Mesenchymal stem cell (in vitro differentiated cells and primary cell): ENCODE measurements around the gene RNF31.
"Not testable (repeated sequence)": the region's sequence is repeated elsewhere in the genome, so short reads cannot be mapped to it uniquely, and the experiment has no call there.

ENCODE experiments used
- DNase-seq: peaks from one replicate; pipeline ENCODE4 v3.0.0-alpha.2; 2013
- H2AFZ ChIP-seq: one replicate; pipeline ENCODE4 v1.6.1; 2013; ENCODE audit warnings: low read depth, mild to moderate bottlenecking, control low read depth, inconsistent platforms, low read length, moderate library complexity
- H2AK5ac ChIP-seq: 2 replicates; pipeline ENCODE4 v1.6.1; 2013; ENCODE audit warnings: low read length, moderate library complexity, mild to moderate bottlenecking, inconsistent platforms; ENCODE audit not compliant: severe bottlenecking
- H2BK120ac ChIP-seq: one replicate; pipeline ENCODE4 v1.6.1; 2013; ENCODE audit warnings: low read depth, mild to moderate bottlenecking, inconsistent platforms, low read length, moderate library complexity
- H2BK12ac ChIP-seq, 2 experiments: one replicate each; pipeline ENCODE4 v1.6.1; 2013; ENCODE audit warnings: inconsistent platforms in 2 of 2, low read length in 2 of 2, mild to moderate bottlenecking in 2 of 2, moderate library complexity in 2 of 2, control low read depth in 1 of 2
- H2BK15ac ChIP-seq: one replicate; pipeline ENCODE4 v1.6.1; 2013; ENCODE audit warnings: mild to moderate bottlenecking, low read depth, inconsistent platforms; ENCODE audit not compliant: poor library complexity, severe bottlenecking
- H2BK5ac ChIP-seq: 2 replicates; pipeline ENCODE4 v1.6.1; 2013; ENCODE audit warnings: low read depth, mild to moderate bottlenecking, low read length, control low read depth, inconsistent platforms; ENCODE audit not compliant: poor library complexity, severe bottlenecking
- H3K14ac ChIP-seq, 2 experiments: one replicate each; pipeline ENCODE4 v1.6.1; 2013; ENCODE audit warnings: inconsistent platforms in 2 of 2, low read length in 2 of 2, control low read depth in 1 of 2, mild to moderate bottlenecking in 1 of 2, moderate library complexity in 1 of 2
- H3K18ac ChIP-seq, 2 experiments: one replicate each; pipeline ENCODE4 v1.6.1; 2013; ENCODE audit warnings: inconsistent platforms in 2 of 2, low read length in 2 of 2, control low read depth in 1 of 2, low read depth in 1 of 2, mild to moderate bottlenecking in 1 of 2
- H3K23ac ChIP-seq, 2 experiments: one replicate each; pipeline ENCODE4 v1.6.1; 2013; ENCODE audit warnings: inconsistent platforms in 2 of 2, low read length in 2 of 2, mild to moderate bottlenecking in 2 of 2, moderate library complexity in 2 of 2, control low read depth in 1 of 2
- H3K27ac ChIP-seq: 2 replicates; pipeline ENCODE4 v1.5.1; 2013; ENCODE audit warnings: mild to moderate bottlenecking, moderate library complexity, low read length, control low read depth, inconsistent platforms; ENCODE audit not compliant: poor library complexity, severe bottlenecking
- H3K27me3 ChIP-seq, 2 experiments: 2 replicates each; pipeline versions ENCODE4 v1.6.1 to v1.7.0; 2013; ENCODE audit warnings: low read length in 2 of 2, mild to moderate bottlenecking in 2 of 2, moderate library complexity in 2 of 2, control low read depth in 1 of 2, inconsistent platforms in 1 of 2; ENCODE audit not compliant: control insufficient read depth in 1 of 2, insufficient read depth in 1 of 2
- H3K36me3 ChIP-seq, 2 experiments: 2 replicates each; pipeline versions ENCODE4 v1.6.1 to v1.7.0; 2013; ENCODE audit warnings: low read length in 2 of 2, control low read depth in 1 of 2, inconsistent platforms in 1 of 2, low read depth in 1 of 2, mild to moderate bottlenecking in 1 of 2; ENCODE audit not compliant: insufficient read depth in 2 of 2, control insufficient read depth in 1 of 2
- H3K4ac ChIP-seq, 2 experiments: one replicate each; pipeline ENCODE4 v1.6.1; 2013; ENCODE audit warnings: inconsistent platforms in 2 of 2, low read length in 2 of 2, mild to moderate bottlenecking in 2 of 2, moderate library complexity in 2 of 2, control low read depth in 1 of 2, low read depth in 1 of 2
- H3K4me1 ChIP-seq: 2 replicates; pipeline ENCODE4 v1.6.1; 2013; ENCODE audit warnings: low read depth, low read length, control low read depth; ENCODE audit not compliant: control insufficient read depth, insufficient read depth
- H3K4me2 ChIP-seq: 2 replicates; pipeline ENCODE4 v1.6.1; 2013; ENCODE audit warnings: low read length, mild to moderate bottlenecking, inconsistent platforms; ENCODE audit not compliant: poor library complexity, severe bottlenecking
- H3K4me3 ChIP-seq, 2 experiments: 2 replicates each; pipeline versions ENCODE4 v1.5.1 to v1.7.0; 2013; ENCODE audit warnings: low read length in 2 of 2, mild to moderate bottlenecking in 2 of 2, control low read depth in 1 of 2, low read depth in 1 of 2; ENCODE audit not compliant: insufficient read depth in 1 of 2
- H3K79me1 ChIP-seq: replicated peaks from 2 replicates; pipeline ENCODE4 v1.6.1; 2013; ENCODE audit warnings: mild to moderate bottlenecking, control low read depth, low read length, inconsistent platforms; ENCODE audit not compliant: poor library complexity, severe bottlenecking
- H3K9ac ChIP-seq: 2 replicates; pipeline ENCODE4 v1.7.0; 2013; ENCODE audit warnings: mild to moderate bottlenecking, low read length, moderate library complexity
- H3K9me3 ChIP-seq: 2 replicates; pipeline ENCODE4 v1.7.0; 2013; ENCODE audit warnings: mild to moderate bottlenecking, low read length; ENCODE audit not compliant: control insufficient read depth
- H4K8ac ChIP-seq: one replicate; pipeline ENCODE4 v1.6.1; 2013; ENCODE audit warnings: inconsistent platforms, mild to moderate bottlenecking, low read length, moderate library complexity
- H4K91ac ChIP-seq: one replicate; pipeline ENCODE4 v1.6.1; 2013; ENCODE audit warnings: mild to moderate bottlenecking, low read length, inconsistent platforms
- WGBS: methylation state at CpG from one replicate; pipeline ENCODE4 v1.1.7; 2013; ENCODE audit warnings: mixed read lengths; 5-methylcytosine and 5-hydroxymethylcytosine counted together

The RNF31 gene

GRCh38 chr14:24105609-24106239 is 41.6 kb upstream of the RNF31 start:
- H3K4me1 ChIP-seq, H3K27ac ChIP-seq, H2BK15ac ChIP-seq, H2AK5ac ChIP-seq, H4K91ac ChIP-seq, H3K23ac ChIP-seq, H3K79me1 ChIP-seq, H2BK12ac ChIP-seq, H3K4ac ChIP-seq, H3K14ac ChIP-seq, H2BK120ac ChIP-seq, H3K27me3 ChIP-seq, H3K4me3 ChIP-seq, H3K18ac ChIP-seq, H2BK5ac ChIP-seq, H3K4me2 ChIP-seq, H4K8ac ChIP-seq, DNase-seq, H3K9ac ChIP-seq, H3K9me3 ChIP-seq, H2AFZ ChIP-seq: not testable (repeated sequence)
- peaks cover 10 to 12% of the 10 kb centered on the region in 2 experiments for H3K36me3 ChIP-seq
- 87% methylated on average over 8 of the region's 8 CpGs for WGBS

GRCh38 chr14:24106672-24107271 is 40.5 kb upstream of the RNF31 start:
- no peak overlapping the region for H2BK120ac ChIP-seq
- no peaks in the 10 kb centered on the region for H3K27me3 ChIP-seq
- H2AK5ac ChIP-seq: no peak overlapping the region
- peaks cover 10 to 12% of the 10 kb centered on the region in 2 experiments for H3K36me3 ChIP-seq
- H3K4me1 ChIP-seq: no peaks in the 10 kb centered on the region
- WGBS: 90% methylated on average over 2 of the region's 4 CpGs
- H3K4ac ChIP-seq: no peak overlapping the region
- no peak overlapping the region for H4K8ac ChIP-seq
- H3K14ac ChIP-seq: no peak overlapping the region
- H3K18ac ChIP-seq: no peak overlapping the region
- H3K27ac ChIP-seq: no peak overlapping the region
- no peak overlapping the region for H2BK12ac ChIP-seq
- peaks cover 1% of the 10 kb centered on the region for H3K79me1 ChIP-seq
- H3K23ac ChIP-seq: no peak overlapping the region
- H3K9ac ChIP-seq: no peak overlapping the region
- H3K9me3 ChIP-seq: no peaks in the 10 kb centered on the region
- H2BK5ac ChIP-seq: no peak overlapping the region
- H3K4me2 ChIP-seq: no peak overlapping the region
- no peak overlapping the region for H2AFZ ChIP-seq
- no peak for DNase-seq
- no peak overlapping the region for H4K91ac ChIP-seq
- H3K4me3 ChIP-seq: no peak overlapping the region
- H2BK15ac ChIP-seq: no peak overlapping the region

- Histone ChIP-seq H3K14ac (no peak overlapping the region), H3K27ac (no peak overlapping the region), H4K8ac (no peak overlapping the region), H3K4me1 (no peaks in the 10 kb centered on the region), H2BK5ac (no peak overlapping the region), H3K79me1 (peaks cover 1% of the 10 kb centered on the region), H3K4me2 (no peak overlapping the region), H3K9me3 (no peaks in the 10 kb centered on the region), H3K4ac (no peak overlapping the region), H4K91ac (no peak overlapping the region), H3K4me3 (no peak overlapping the region), H3K18ac (no peak overlapping the region), H2AFZ (no peak overlapping the region), H3K36me3 (peaks cover 4 to 5% of the 10 kb centered on the region in 2 experiments), H3K9ac (peak overlapping the region; percentile 25), H3K23ac (no peak overlapping the region), H2BK15ac (no peak overlapping the region), H2BK120ac (no peak overlapping the region), H2BK12ac (no peak overlapping the region), H2AK5ac (no peak overlapping the region), H3K27me3 (no peaks in the 10 kb centered on the region)
- DNase-seq: no peak
- 63% methylated on average over 4 of the region's 5 CpGs for WGBS
These were observed 38.9 kb upstream of the RNF31 start for GRCh38 chr14:24108336-24108874.

- Histone ChIP-seq H3K9me3 (no peaks in the 10 kb centered on the region), H3K9ac (no peak overlapping the region), H4K8ac (no peak overlapping the region), H3K4me1 (no peaks in the 10 kb centered on the region), H3K79me1 (peaks cover 1% of the 10 kb centered on the region), H2AFZ (no peak overlapping the region), H3K18ac (no peak overlapping the region), H3K4me3 (no peak overlapping the region), H2BK15ac (no peak overlapping the region), H3K36me3 (no peaks in the 10 kb centered on the region), H2BK12ac (no peak overlapping the region), H4K91ac (no peak overlapping the region), H2BK120ac (no peak overlapping the region), H3K23ac (no peak overlapping the region), H3K27ac (no peak overlapping the region), H3K4me2 (no peak overlapping the region), H3K27me3 (no peaks in the 10 kb centered on the region), H3K4ac (no peak overlapping the region), H3K14ac (no peak overlapping the region), H2AK5ac (no peak overlapping the region), H2BK5ac (no peak overlapping the region)
- DNase-seq: no peak
- WGBS: 90% methylated on average over 7 of the region's 9 CpGs
These were observed 37.2 kb upstream of the RNF31 start for GRCh38 chr14:24110060-24110459.
